Fibroblast of lung (primary cell): ENCODE data around the gene JAG2.

Experiments used
- CTCF ChIP-seq, 2 donors: IDR thresholded peaks in 1 of 2; conservative IDR thresholded peaks in 1 of 2; 1 replicate in 1 of 2; 2 replicates in 1 of 2; pipeline ENCODE4 v1.5.1; 2011 to 2012; ENCODE audit warnings: low read length in 2 of 2, control low read depth in 1 of 2, inconsistent platforms in 1 of 2, low read depth in 1 of 2, mild to moderate bottlenecking in 1 of 2
- EZH2 ChIP-seq: IDR thresholded peaks from 2 replicates; pipeline ENCODE4 v1.5.1; 2012; ENCODE audit warnings: low read length, control low read depth, mild to moderate bottlenecking; ENCODE audit errors: missing control alignments

GRCh38 chr14:105179191-105179590 lies 10.6 kb upstream of the JAG2 start:
- TF ChIP-seq CTCF (conservative IDR thresholded peaks at IDR 0.05 in 1 of 2, IDR thresholded peaks at IDR 0.05 in 1 of 2; ENCODE audit: low read depth in 1 of 2, low read length in 2 of 2): no peak
- no peak for TF ChIP-seq EZH2
